GM21737 (cell line): ENCODE measurements around the gene ANKH.
A peak's percentile ranks its signal among the peaks of the same experiment; 100 is the strongest.
"Not testable (repeated sequence)": the region's sequence is repeated elsewhere in the genome, so short reads cannot be mapped to it uniquely, and the experiment has no call there.

Experiments
- ATAC-seq: cut with Tn5 transposase; IDR thresholded peaks from one replicate; pipeline ENCODE4 v1.9.1; 2021; ENCODE audit warnings: mild to moderate bottlenecking, moderate library complexity; ENCODE audit not compliant: unreplicated experiment

ANKH gene

GRCh38 chr5:14830210-14831005 lies 41.2 kb downstream of the ANKH start:
- no peak for ATAC-seq

GRCh38 chr5:14829396-14829795 lies 42.2 kb downstream of the ANKH start:
- ATAC-seq: no peak

- ATAC-seq: no peak
These were observed 44.9 kb downstream of the ANKH start for GRCh38 chr5:14826714-14827113.

- ATAC-seq: no peak
These were observed 45.6 kb downstream of the ANKH start for GRCh38 chr5:14825977-14826376.

- ATAC-seq: no peak
These were observed 47.1 kb downstream of the ANKH start for GRCh38 chr5:14824499-14824898.

GRCh38 chr5:14821100-14821845 lies 50.3 kb downstream of the ANKH start:
- no peak for ATAC-seq

- ATAC-seq: no peak
These were observed 52.4 kb downstream of the ANKH start for GRCh38 chr5:14818931-14819790.

GRCh38 chr5:14817762-14818136 lies 53.8 kb downstream of the ANKH start:
- ATAC-seq: not testable (repeated sequence)

GRCh38 chr5:14816999-14817761 lies 54.4 kb downstream of the ANKH start:
- no peak for ATAC-seq

GRCh38 chr5:14816374-14816998 lies 55.1 kb downstream of the ANKH start:
- no peak for ATAC-seq

GRCh38 chr5:14813747-14814146 lies 57.8 kb downstream of the ANKH start:
- ATAC-seq: no peak

- ATAC-seq: no peak
These were observed 59.4 kb downstream of the ANKH start for GRCh38 chr5:14812166-14812565.

- no peak for ATAC-seq
These were observed 60.5 kb downstream of the ANKH start for GRCh38 chr5:14810928-14811572.

GRCh38 chr5:14810282-14810681 lies 61.3 kb downstream of the ANKH start:
- ATAC-seq: no peak

- peak; percentile 98 for ATAC-seq
These were observed 62.0 kb downstream of the ANKH start for GRCh38 chr5:14809369-14810155.

GRCh38 chr5:14807471-14807870 lies 64.1 kb downstream of the ANKH start:
- no peak for ATAC-seq

- no peak for ATAC-seq
These were observed 65.1 kb downstream of the ANKH start for GRCh38 chr5:14806456-14806855.

GRCh38 chr5:14802541-14802940 lies 69.0 kb downstream of the ANKH start:
- no peak for ATAC-seq

- no peak for ATAC-seq
These were observed 69.8 kb downstream of the ANKH start for GRCh38 chr5:14801792-14802191.
